Naive thymus-derived CD4-positive, alpha-beta T cell (primary cell): ENCODE measurements around the gene CUEDC1. TPM values are rescaled to one million over a fixed set of nuclear protein-coding genes. Genes with fewer than 3 reads are reported as not detected.

Source experiments
- ATAC-seq: fragments of 150-1000 bp; cut with Tn5 transposase; 2 replicates; pipeline ENCODE4 v1.10.0; 2021; ENCODE audit warnings: mild to moderate bottlenecking, moderate library complexity
- CTCF ChIA-PET: fragments of 350-600 bp; sonication (Branson Sonifier 250); formaldehyde crosslinking; loops from one replicate; lab custom pipeline; 2021; ENCODE audit warnings: antibody characterized with exemption; lab: Charles Lee
- POLR2A ChIA-PET: fragments of 350-600 bp; sonication (Branson Sonifier 250); formaldehyde crosslinking; loops from one replicate; lab custom pipeline; 2021; ENCODE audit warnings: antibody characterized with exemption, inconsistent platforms; lab: Charles Lee
- DNase-seq, 9 donors: peaks; one replicate each; pipeline versions ENCODE4 v3.0.0 to v3.0.0-alpha.2; 2020 to 2022; ENCODE audit warnings: mixed read lengths in 1 of 9
- H3K27ac ChIP-seq: one replicate; pipeline ENCODE4 v1.7.0; 2013; ENCODE audit warnings: mild to moderate bottlenecking, low read depth, low read length, moderate library complexity
- H3K27me3 ChIP-seq, 2 donors: one replicate each; pipeline ENCODE4 v1.7.0; 2013; ENCODE audit warnings: low read length in 2 of 2, mild to moderate bottlenecking in 2 of 2, moderate library complexity in 2 of 2; ENCODE audit not compliant: control insufficient read depth in 2 of 2, insufficient read depth in 2 of 2
- H3K36me3 ChIP-seq, 3 experiments: 1 replicate in 2 of 3; 2 replicates in 1 of 3; pipeline ENCODE4 v1.7.0; 2013; ENCODE audit warnings: low read length in 3 of 3, mild to moderate bottlenecking in 3 of 3, moderate library complexity in 1 of 3; ENCODE audit not compliant: insufficient read depth in 3 of 3, control insufficient read depth in 2 of 3
- H3K4me1 ChIP-seq, 2 donors: one replicate each; pipeline ENCODE4 v1.7.0; 2013; ENCODE audit warnings: low read length in 2 of 2, mild to moderate bottlenecking in 2 of 2, moderate library complexity in 1 of 2; ENCODE audit not compliant: control insufficient read depth in 2 of 2, insufficient read depth in 2 of 2
- H3K4me3 ChIP-seq: 2 replicates; pipeline ENCODE4 v1.7.0; 2013; ENCODE audit warnings: mild to moderate bottlenecking, low read length
- H3K9me3 ChIP-seq, 3 experiments: 1 replicate in 2 of 3; 2 replicates in 1 of 3; pipeline ENCODE4 v1.7.0; 2013; ENCODE audit warnings: low read length in 3 of 3; ENCODE audit not compliant: control insufficient read depth in 2 of 3
- H3K27ac Mint-ChIP-seq, 9 donors: one replicate each; pipeline ENCODE4 v1.8.0; 2020 to 2022; ENCODE audit warnings: mixed read lengths in 9 of 9, mild to moderate bottlenecking in 8 of 9, moderate library complexity in 5 of 9, inconsistent platforms in 2 of 9
- H3K27me3 Mint-ChIP-seq, 5 donors: one replicate each; pipeline ENCODE4 v1.8.0; 2021 to 2022; ENCODE audit warnings: mixed read lengths in 5 of 5, mild to moderate bottlenecking in 1 of 5
- H3K36me3 Mint-ChIP-seq, 5 donors: one replicate each; pipeline ENCODE4 v1.8.0; 2020 to 2022; ENCODE audit warnings: mixed read lengths in 5 of 5, mild to moderate bottlenecking in 3 of 5, inconsistent platforms in 1 of 5
- H3K4me1 Mint-ChIP-seq, 7 donors: one replicate each; pipeline ENCODE4 v1.8.0; 2020 to 2022; ENCODE audit warnings: mixed read lengths in 7 of 7, mild to moderate bottlenecking in 3 of 7, inconsistent platforms in 1 of 7
- H3K4me3 Mint-ChIP-seq, 10 donors: one replicate each; pipeline ENCODE4 v1.8.0; 2020 to 2022; ENCODE audit warnings: mild to moderate bottlenecking in 10 of 10, mixed read lengths in 10 of 10, moderate library complexity in 6 of 10, inconsistent platforms in 2 of 10
- H3K9me3 Mint-ChIP-seq, 11 donors: one replicate each; pipeline ENCODE4 v1.8.0; 2020 to 2022; ENCODE audit warnings: mixed read lengths in 11 of 11, mild to moderate bottlenecking in 4 of 11, inconsistent platforms in 1 of 11, moderate library complexity in 1 of 11
- intact Hi-C, 2 donors: fragments of 100-400 bp; cut with micrococcal nuclease; formaldehyde crosslinking; loops; one replicate each; pipeline ENCODE4 v1.15.1; 2023
- polyA plus RNA-seq, 2 donors: library from polyadenylated mRNA; unstranded; fragments of 300-500 nt; fragmentation: Illumina TruSeq; gene quantifications; one replicate each; pipeline ENCODE4 v1.2.3, GENCODE V29; 2021
- total RNA-seq, 6 experiments: library from RNA in 5 of 6; stranded (reverse) in 5 of 6; gene quantifications; 1 replicate in 5 of 6; 2 replicates in 1 of 6; pipeline ENCODE4 v1.2.3 and lab custom pipeline; 2021 to 2026

The CUEDC1 gene
- total and polyA plus RNA-seq, 7 experiments from 2014 or later: 0.10 to 7.7 (median 1.0) TPM; not detected in 2

GRCh38 chr17:57879437-57880085, 75.7 kb downstream of the CUEDC1 start:
- Mint-ChIP-seq H3K36me3 (no peaks in the 10 kb centered on the region), H3K9me3 (peaks cover 0 to 2% (median 0%) of the 10 kb centered on the region in 11 donors), H3K4me1 (peaks cover 8 to 23% (median 16%) of the 10 kb centered on the region in 7 donors), H3K4me3 (no peak overlapping the region), H3K27ac (peak overlapping the region in 1 of 9 donors; percentile 23), H3K27me3 (peaks cover 0 to 33% (median 0%) of the 10 kb centered on the region in 5 donors)
- Histone ChIP-seq H3K36me3 (no peaks in the 10 kb centered on the region), H3K9me3 (no peaks in the 10 kb centered on the region), H3K4me1 (peaks cover 0 to 5% of the 10 kb centered on the region in 2 donors), H3K27ac (no peak overlapping the region), H3K27me3 (no peaks in the 10 kb centered on the region), H3K4me3 (no peak overlapping the region)
- no peak for ATAC-seq
- intact Hi-C loops: no loop called here
- ChIA-PET POLR2A (interaction anchor here (0.6 kb wide), 1 partner anchor 218 kb away, joined by 3 read pairs; no protein-coding TSS in a partner anchor), CTCF (interaction anchor here (0.8 kb wide), 1 partner anchor 21 kb away, joined by 4 read pairs; no protein-coding TSS in a partner anchor)
- DNase-seq: no peak

GRCh38 chr17:57877803-57878377, 77.3 kb downstream of the CUEDC1 start:
- Histone ChIP-seq H3K36me3 (no peaks in the 10 kb centered on the region), H3K9me3 (no peaks in the 10 kb centered on the region), H3K27me3 (no peaks in the 10 kb centered on the region), H3K4me3 (no peak overlapping the region), H3K27ac (no peak overlapping the region), H3K4me1 (peaks cover 0 to 19% of the 10 kb centered on the region in 2 donors)
- Mint-ChIP-seq H3K36me3 (no peaks in the 10 kb centered on the region), H3K27ac (no peak overlapping the region), H3K4me3 (peak overlapping the region in 1 of 10 donors; percentile 20), H3K9me3 (peaks cover 0 to under 1% (median 0%) of the 10 kb centered on the region in 11 donors), H3K27me3 (peaks cover 5 to 39% (median 11%) of the 10 kb centered on the region in 5 donors), H3K4me1 (peaks cover 13 to 38% (median 32%) of the 10 kb centered on the region in 7 donors)
- DNase-seq (no peak), ATAC-seq (no peak)
- ChIA-PET POLR2A (no interaction called here), CTCF (interaction anchor here (0.7 kb wide), 1 partner anchor 11 kb away, joined by 3 read pairs; no protein-coding TSS in a partner anchor)
- intact Hi-C loops: no loop called here

GRCh38 chr17:57876866-57877237, 78.4 kb downstream of the CUEDC1 start:
- CTCF ChIA-PET: no interaction called here
- intact Hi-C loops: no loop called here
- Mint-ChIP-seq H3K4me1 (peaks cover 13 to 38% (median 33%) of the 10 kb centered on the region in 7 donors), H3K27me3 (peaks cover 5 to 39% (median 14%) of the 10 kb centered on the region in 5 donors), H3K27ac (no peak overlapping the region), H3K9me3 (no peaks in the 10 kb centered on the region), H3K4me3 (peak overlapping the region in 1 of 10 donors; percentile 48), H3K36me3 (no peaks in the 10 kb centered on the region)
- H3K4me3 ChIP-seq: no peak overlapping the region
- H3K4me1 ChIP-seq: peaks cover 0 to 19% of the 10 kb centered on the region in 2 donors
- no peaks in the 10 kb centered on the region for H3K9me3 ChIP-seq
- ATAC-seq (no peak), DNase-seq (no peak)
- H3K36me3 ChIP-seq: no peaks in the 10 kb centered on the region
- no peaks in the 10 kb centered on the region for H3K27me3 ChIP-seq
- POLR2A ChIA-PET: no interaction called here
- no peak overlapping the region for H3K27ac ChIP-seq

GRCh38 chr17:57876023-57876865, 79.0 kb downstream of the CUEDC1 start:
- Mint-ChIP-seq H3K4me3 (peak overlapping the region in 8 of 10 donors; percentile 5 to 54 (median 25)), H3K27ac (peak overlapping the region in 2 of 9 donors; percentile 34 to 51), H3K36me3 (no peaks in the 10 kb centered on the region), H3K9me3 (no peaks in the 10 kb centered on the region), H3K4me1 (peaks cover 13 to 38% (median 33%) of the 10 kb centered on the region in 7 donors), H3K27me3 (peaks cover 5 to 41% (median 14%) of the 10 kb centered on the region in 5 donors)
- POLR2A ChIA-PET: no interaction called here
- no peak for DNase-seq
- no peaks in the 10 kb centered on the region for H3K36me3 ChIP-seq
- H3K27me3 ChIP-seq: no peaks in the 10 kb centered on the region
- H3K4me3 ChIP-seq: no peak overlapping the region
- H3K9me3 ChIP-seq: no peaks in the 10 kb centered on the region
- CTCF ChIA-PET: no interaction called here
- peaks cover 0 to 19% of the 10 kb centered on the region in 2 donors for H3K4me1 ChIP-seq
- intact Hi-C loops: no loop called here
- no peak overlapping the region for H3K27ac ChIP-seq
- ATAC-seq: no peak

GRCh38 chr17:57875290-57876022, 79.8 kb downstream of the CUEDC1 start:
- DNase-seq: no peak
- Histone ChIP-seq H3K4me1 (peaks cover 0 to 19% of the 10 kb centered on the region in 2 donors), H3K27me3 (no peaks in the 10 kb centered on the region), H3K27ac (no peak overlapping the region), H3K4me3 (no peak overlapping the region), H3K9me3 (no peaks in the 10 kb centered on the region), H3K36me3 (no peaks in the 10 kb centered on the region)
- intact Hi-C loops: no loop called here
- Mint-ChIP-seq H3K27ac (peak overlapping the region in 1 of 9 donors; percentile 34), H3K4me3 (peak overlapping the region in 3 of 10 donors; percentile 50 to 78 (median 65)), H3K27me3 (peaks cover 5 to 35% (median 14%) of the 10 kb centered on the region in 5 donors), H3K36me3 (no peaks in the 10 kb centered on the region), H3K4me1 (peaks cover 13 to 34% (median 33%) of the 10 kb centered on the region in 7 donors), H3K9me3 (no peaks in the 10 kb centered on the region)
- ATAC-seq: no peak
- POLR2A ChIA-PET: interaction anchor here (0.6 kb wide), 1 partner anchor 297 kb away, joined by 3 read pairs; no protein-coding TSS in a partner anchor
- CTCF ChIA-PET: no interaction called here
